Gastroesophageal sphincter (tissue), 3 donors: ENCODE measurements around the gene PGK2.

Source experiments
- CTCF ChIP-seq, 4 experiments: fragments of 200-600 bp in 2 of 4; fragments of 450-650 bp in 2 of 4; sonication (generic) in 1 of 4; IDR thresholded peaks; one replicate each; pipeline ENCODE4 v1.5.1; 2017 to 2019; ENCODE audit warnings: antibody characterized with exemption in 4 of 4, mild to moderate bottlenecking in 2 of 4, moderate library complexity in 2 of 4
- POLR2A ChIP-seq, 2 donors: fragments of 450-650 bp; IDR thresholded peaks; one replicate each; pipeline ENCODE4 v1.6.1; 2017; ENCODE audit warnings: antibody characterized with exemption in 2 of 2, mild to moderate bottlenecking in 2 of 2, moderate library complexity in 1 of 2

GRCh38 chr6:49815166-49815565 is 28.1 kb upstream of the PGK2 start:
- no peak for TF ChIP-seq CTCF (IDR thresholded peaks at IDR 0.05)
- no peak for TF ChIP-seq POLR2A (IDR thresholded peaks at IDR 0.05)
